H9 (cell line): Measurements from ENCODE around the gene PITRM1. TPM values are rescaled to one million over a fixed set of nuclear protein-coding genes. Genes with fewer than 3 reads are reported as not detected.
"Not testable (repeated sequence)": the region's sequence is repeated elsewhere in the genome, so short reads cannot be mapped to it uniquely, and the experiment has no call there.

Experiments used
- DNase-seq: peaks from one replicate; pipeline ENCODE4 v3.0.0-alpha.2; 2017
- H2AFZ ChIP-seq: one replicate; pipeline ENCODE4 v1.6.1; 2013; ENCODE audit warnings: mild to moderate bottlenecking, low read length, control low read depth, moderate library complexity
- H2AK5ac ChIP-seq: 2 replicates; pipeline ENCODE4 v1.6.1; 2013; ENCODE audit warnings: low read length, control low read depth, mixed read lengths; ENCODE audit not compliant: insufficient read length
- H2BK120ac ChIP-seq: one replicate; pipeline ENCODE4 v1.6.1; 2013; ENCODE audit warnings: low read depth, mild to moderate bottlenecking, low read length, control low read depth, inconsistent platforms; ENCODE audit not compliant: poor library complexity, severe bottlenecking
- H2BK12ac ChIP-seq: 2 replicates; pipeline ENCODE4 v1.6.1; 2013; ENCODE audit warnings: low read length, control low read depth, mixed read lengths, low read depth; ENCODE audit not compliant: insufficient read length
- H2BK15ac ChIP-seq: 2 replicates; pipeline ENCODE4 v1.6.1; 2013; ENCODE audit warnings: low read depth, low read length, control low read depth
- H2BK20ac ChIP-seq: one replicate; pipeline ENCODE4 v1.6.1; 2013; ENCODE audit warnings: low read depth, mild to moderate bottlenecking, low read length, control low read depth, inconsistent platforms; ENCODE audit not compliant: poor library complexity, severe bottlenecking
- H2BK5ac ChIP-seq: 2 replicates; pipeline ENCODE4 v1.6.1; 2013; ENCODE audit warnings: low read length, control low read depth, mixed read lengths; ENCODE audit not compliant: insufficient read length
- H3K14ac ChIP-seq: 2 replicates; pipeline ENCODE4 v1.6.1; 2013; ENCODE audit warnings: low read length, control low read depth; ENCODE audit not compliant: insufficient read depth
- H3K18ac ChIP-seq: 2 replicates; pipeline ENCODE4 v1.6.1; 2013; ENCODE audit warnings: low read depth, mild to moderate bottlenecking, mixed read lengths, low read length, control low read depth; ENCODE audit not compliant: insufficient read length
- H3K23ac ChIP-seq: 2 replicates; pipeline ENCODE4 v1.6.1; 2013; ENCODE audit warnings: low read length, control low read depth, mixed read lengths, low read depth; ENCODE audit not compliant: insufficient read length
- H3K23me2 ChIP-seq: 2 replicates; pipeline ENCODE4 v1.6.1; 2013; ENCODE audit warnings: low read depth, mild to moderate bottlenecking, mixed read lengths, low read length, control low read depth; ENCODE audit not compliant: insufficient read length, poor library complexity, severe bottlenecking
- H3K27ac ChIP-seq: 2 replicates; pipeline ENCODE4 v1.5.1; 2013; ENCODE audit warnings: low read length, control low read depth, mixed read lengths, low read depth; ENCODE audit not compliant: insufficient read length
- H3K27me3 ChIP-seq: 2 replicates; pipeline ENCODE4 v1.6.1; 2013; ENCODE audit warnings: low read length, control low read depth, inconsistent platforms; ENCODE audit not compliant: insufficient read depth
- H3K4ac ChIP-seq: 2 replicates; pipeline ENCODE4 v1.6.1; 2013; ENCODE audit warnings: low read depth, mild to moderate bottlenecking, control low read depth, inconsistent platforms, low read length, moderate library complexity
- H3K4me1 ChIP-seq: 2 replicates; pipeline ENCODE4 v1.6.1; 2013; ENCODE audit warnings: low read length, control low read depth, inconsistent platforms; ENCODE audit not compliant: insufficient read depth
- H3K4me2 ChIP-seq: 2 replicates; pipeline ENCODE4 v1.6.1; 2013; ENCODE audit warnings: low read length, control low read depth, mixed read lengths; ENCODE audit not compliant: insufficient read length, insufficient read depth
- H3K56ac ChIP-seq: 2 replicates; pipeline ENCODE4 v1.6.1; 2013; ENCODE audit warnings: low read depth, mild to moderate bottlenecking, mixed read lengths, low read length, control low read depth; ENCODE audit not compliant: insufficient read length
- H3K79me1 ChIP-seq: 2 replicates; pipeline ENCODE4 v1.6.1; 2013; ENCODE audit warnings: low read depth, mild to moderate bottlenecking, moderate library complexity, low read length, control low read depth, inconsistent platforms; ENCODE audit not compliant: insufficient read depth, poor library complexity, severe bottlenecking
- H3K79me2 ChIP-seq: 2 replicates; pipeline ENCODE4 v1.6.1; 2013; ENCODE audit warnings: low read length, control low read depth, inconsistent platforms; ENCODE audit not compliant: insufficient read depth
- H3K9ac ChIP-seq: 2 replicates; pipeline ENCODE4 v1.6.1; 2013; ENCODE audit warnings: low read length, control low read depth, mixed read lengths; ENCODE audit not compliant: insufficient read length; ENCODE audit errors: extremely low read depth
- H3K9me3 ChIP-seq: one replicate; pipeline ENCODE4 v1.6.1; 2013; ENCODE audit warnings: low read depth, low read length, inconsistent platforms; ENCODE audit not compliant: control insufficient read depth
- H3T11ph ChIP-seq: one replicate; pipeline ENCODE4 v1.6.1; 2013; ENCODE audit warnings: mild to moderate bottlenecking, low read length, control low read depth, inconsistent platforms
- H4K20me1 ChIP-seq: one replicate; pipeline ENCODE4 v1.6.1; 2013; ENCODE audit not compliant: control insufficient read depth, insufficient read length, insufficient read depth
- H4K5ac ChIP-seq: 2 replicates; pipeline ENCODE4 v1.6.1; 2013; ENCODE audit warnings: low read depth, mild to moderate bottlenecking, mixed read lengths, low read length, control low read depth; ENCODE audit not compliant: insufficient read length
- H4K8ac ChIP-seq: replicated peaks from 2 replicates; pipeline ENCODE4 v1.6.1; 2013; ENCODE audit warnings: low read length, control low read depth, mixed read lengths, low read depth; ENCODE audit not compliant: insufficient read length
- H4K91ac ChIP-seq: 2 replicates; pipeline ENCODE4 v1.6.1; 2013; ENCODE audit warnings: low read depth, mild to moderate bottlenecking, moderate library complexity, mixed read lengths, low read length, control low read depth; ENCODE audit not compliant: insufficient read length
- H3K27ac Mint-ChIP-seq, 3 experiments: 2 replicates in 2 of 3; 3 replicates in 1 of 3; pipeline ENCODE4 v1.8.0; 2020 to 2021; ENCODE audit warnings: mixed read lengths in 3 of 3, mild to moderate bottlenecking in 1 of 3, moderate library complexity in 1 of 3
- H3K27me3 Mint-ChIP-seq: 2 replicates; pipeline ENCODE4 v1.8.0; 2021; ENCODE audit warnings: low read depth, mild to moderate bottlenecking, moderate library complexity, mixed read lengths
- H3K36me3 Mint-ChIP-seq, 3 experiments: 2 replicates in 2 of 3; 3 replicates in 1 of 3; pipeline ENCODE4 v1.8.0; 2020 to 2021; ENCODE audit warnings: low read depth in 3 of 3, mixed read lengths in 3 of 3; ENCODE audit not compliant: insufficient read depth in 1 of 3
- H3K4me1 Mint-ChIP-seq, 2 experiments: 2 replicates each; pipeline ENCODE4 v1.8.0; 2020; ENCODE audit warnings: mixed read lengths in 2 of 2
- H3K4me3 Mint-ChIP-seq, 2 experiments: 2 replicates in 1 of 2; 3 replicates in 1 of 2; pipeline ENCODE4 v1.8.0; 2020 to 2021; ENCODE audit warnings: mild to moderate bottlenecking in 2 of 2, mixed read lengths in 2 of 2, moderate library complexity in 1 of 2
- H3K9me3 Mint-ChIP-seq, 2 experiments: 2 replicates in 1 of 2; 3 replicates in 1 of 2; pipeline ENCODE4 v1.8.0; 2020; ENCODE audit warnings: mild to moderate bottlenecking in 2 of 2, mixed read lengths in 2 of 2, moderate library complexity in 1 of 2
- WGBS: extraction: QIAGEN DNeasy Blood & Tissue Kit; methylation state at CpG from one replicate; pipeline ENCODE4 v1.1.7; 2013; ENCODE audit warnings: missing lambda C conversion rate, low lambda C conversion rate, mixed read lengths; ENCODE audit not compliant: insufficient read length; ENCODE audit errors: extremely low coverage; 5-methylcytosine and 5-hydroxymethylcytosine counted together
- total RNA-seq: library from RNA; stranded (reverse); gene quantifications from 2 replicates; pipeline ENCODE4 v1.2.1, GENCODE V29; 2021
- TF ChIP-seq, protein P1 (sequence below): fragments of 200-600 bp; sonication (generic); conservative IDR thresholded peaks from 3 replicates; pipeline ENCODE4 v1.8.0; 2021; ENCODE audit warnings: antibody characterized with exemption, mild to moderate bottlenecking

Gene PITRM1
- total RNA-seq, 1 experiment from 2014 or later, result 27.8 TPM

DNA sequence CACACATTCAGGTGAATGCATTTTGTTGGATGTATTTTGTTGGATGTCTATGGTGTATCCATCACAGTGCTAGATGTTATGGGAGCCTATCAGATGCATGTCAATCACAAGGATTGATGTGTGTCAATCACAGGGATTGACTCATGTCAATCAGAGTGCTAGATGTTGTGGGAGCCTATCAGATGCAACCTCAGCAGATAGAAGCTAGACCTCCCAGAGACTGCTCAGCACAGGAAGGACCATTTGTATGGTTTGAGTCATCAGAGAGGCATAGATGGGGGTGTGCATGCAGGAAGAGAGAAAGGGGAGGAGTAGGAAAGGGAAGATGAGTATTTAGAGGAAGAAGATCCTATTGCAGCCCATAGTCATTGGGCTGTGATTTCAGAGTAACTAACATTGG, 48.3 kb upstream of the PITRM1 start:
- no peak for DNase-seq
- no peaks in the 10 kb centered on the region for H3K9me3 ChIP-seq
- no peak overlapping the region for H4K5ac ChIP-seq
- Mint-ChIP-seq H3K4me3 (no peak overlapping the region), H3K27ac (no peak overlapping the region), H3K9me3 (peaks cover 7 to 9% of the 10 kb centered on the region in 2 experiments; a peak in 3 of 5 replicates), H3K4me1 (no peaks in the 10 kb centered on the region), H3K36me3 (no peaks in the 10 kb centered on the region; a peak in 1 of 7 replicates), H3K27me3 (no peaks in the 10 kb centered on the region)
- H2BK12ac ChIP-seq, result no peak overlapping the region
- no peak overlapping the region for H3K23ac ChIP-seq
- no peaks in the 10 kb centered on the region for H3K79me2 ChIP-seq
- no peaks in the 10 kb centered on the region for H3K23me2 ChIP-seq
- no peak overlapping the region for H3K9ac ChIP-seq
- H2AFZ ChIP-seq, result no peak overlapping the region
- no peaks in the 10 kb centered on the region for H3K79me1 ChIP-seq
- no peaks in the 10 kb centered on the region for H3K27me3 ChIP-seq
- H3K18ac ChIP-seq, result no peak overlapping the region
- H3K56ac ChIP-seq, result no peak overlapping the region
- no peak overlapping the region for H2AK5ac ChIP-seq
- no peak overlapping the region for H3K14ac ChIP-seq
- H2BK120ac ChIP-seq, result no peak overlapping the region
- H3K27ac ChIP-seq, result no peak overlapping the region
- no peaks in the 10 kb centered on the region for H3K4me1 ChIP-seq
- no peak overlapping the region for H3K4me2 ChIP-seq
- H4K8ac ChIP-seq, result no peak overlapping the region
- TF ChIP-seq, protein P1, sequence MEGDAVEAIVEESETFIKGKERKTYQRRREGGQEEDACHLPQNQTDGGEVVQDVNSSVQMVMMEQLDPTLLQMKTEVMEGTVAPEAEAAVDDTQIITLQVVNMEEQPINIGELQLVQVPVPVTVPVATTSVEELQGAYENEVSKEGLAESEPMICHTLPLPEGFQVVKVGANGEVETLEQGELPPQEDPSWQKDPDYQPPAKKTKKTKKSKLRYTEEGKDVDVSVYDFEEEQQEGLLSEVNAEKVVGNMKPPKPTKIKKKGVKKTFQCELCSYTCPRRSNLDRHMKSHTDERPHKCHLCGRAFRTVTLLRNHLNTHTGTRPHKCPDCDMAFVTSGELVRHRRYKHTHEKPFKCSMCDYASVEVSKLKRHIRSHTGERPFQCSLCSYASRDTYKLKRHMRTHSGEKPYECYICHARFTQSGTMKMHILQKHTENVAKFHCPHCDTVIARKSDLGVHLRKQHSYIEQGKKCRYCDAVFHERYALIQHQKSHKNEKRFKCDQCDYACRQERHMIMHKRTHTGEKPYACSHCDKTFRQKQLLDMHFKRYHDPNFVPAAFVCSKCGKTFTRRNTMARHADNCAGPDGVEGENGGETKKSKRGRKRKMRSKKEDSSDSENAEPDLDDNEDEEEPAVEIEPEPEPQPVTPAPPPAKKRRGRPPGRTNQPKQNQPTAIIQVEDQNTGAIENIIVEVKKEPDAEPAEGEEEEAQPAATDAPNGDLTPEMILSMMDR, result no peak
- H4K91ac ChIP-seq, result no peak overlapping the region
- H2BK15ac ChIP-seq, result no peak overlapping the region
- H2BK5ac ChIP-seq, result no peak overlapping the region
- H2BK20ac ChIP-seq, result no peak overlapping the region
- no peaks in the 10 kb centered on the region for H4K20me1 ChIP-seq
- H3T11ph ChIP-seq, result no peak overlapping the region
- no peak overlapping the region for H3K4ac ChIP-seq

DNA sequence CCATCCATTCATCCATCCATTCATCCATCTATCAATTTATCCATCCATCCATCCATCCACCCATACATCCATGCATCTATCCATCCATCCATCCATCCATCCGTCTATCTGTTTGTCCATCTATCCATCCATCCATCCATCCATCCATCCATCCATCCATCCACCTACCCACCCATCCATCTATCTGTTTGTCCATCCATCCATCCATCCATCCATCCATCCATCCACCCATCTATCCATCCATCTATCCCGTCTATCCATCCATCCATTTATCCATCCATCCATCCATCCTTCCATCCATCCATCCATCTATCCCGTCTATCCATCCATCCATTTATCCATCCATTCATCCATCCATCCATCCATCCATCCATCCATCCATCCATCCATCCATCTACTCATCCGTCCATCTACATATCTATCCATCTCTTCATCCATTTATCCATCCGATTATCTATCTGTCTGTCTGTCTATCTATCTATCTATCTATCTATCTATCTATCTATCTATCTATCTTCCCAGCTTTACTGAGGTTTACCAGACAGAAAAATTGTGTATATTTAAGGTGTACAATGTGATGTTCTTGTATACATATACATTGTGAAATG, 46.5 kb upstream of the PITRM1 start:
- H4K5ac ChIP-seq, H2AK5ac ChIP-seq, H3K23ac ChIP-seq, H3T11ph ChIP-seq, H3K4me2 ChIP-seq, H3K27ac Mint-ChIP-seq, H4K91ac ChIP-seq, H3K14ac ChIP-seq, DNase-seq, H2BK15ac ChIP-seq, H3K79me2 ChIP-seq, H3K36me3 Mint-ChIP-seq, H3K79me1 ChIP-seq, H3K4me1 ChIP-seq, H3K27me3 Mint-ChIP-seq, H2BK120ac ChIP-seq, H3K9me3 Mint-ChIP-seq, H2AFZ ChIP-seq, H3K4me3 Mint-ChIP-seq, H2BK12ac ChIP-seq, H3K27me3 ChIP-seq, H4K20me1 ChIP-seq, H4K8ac ChIP-seq, H2BK5ac ChIP-seq, H3K18ac ChIP-seq, H3K56ac ChIP-seq, H2BK20ac ChIP-seq, H3K4me1 Mint-ChIP-seq, H3K23me2 ChIP-seq, H3K4ac ChIP-seq, H3K27ac ChIP-seq, H3K9me3 ChIP-seq, H3K9ac ChIP-seq: not testable (repeated sequence)
- 100% methylated on average over 2 of the region's 5 CpGs for WGBS
